GM12892 (cell line): ENCODE data around the gene CFHR3.
A peak's percentile ranks its signal among the peaks of the same experiment; 100 is the strongest.
"Not testable (repeated sequence)": the region's sequence is repeated elsewhere in the genome, so short reads cannot be mapped to it uniquely, and the experiment has no call there.

Experiments used
- DNase-seq: peaks from one replicate; pipeline ENCODE4 v3.0.0; 2011; ENCODE audit not compliant: insufficient read length
- FAIRE-seq: peaks from 2 replicates; lab custom pipeline; 2011; peaks lifted over from hg19 to GRCh38; lab: Jason Lieb, UNC
- POLR2A ChIP-seq: IDR thresholded peaks from 2 replicates; pipeline ENCODE4 v1.6.1; 2011; ENCODE audit warnings: low read depth, low read length, control low read depth
- POLR2AphosphoS5 ChIP-seq: IDR thresholded peaks from 2 replicates; pipeline ENCODE4 v1.6.1; 2011; ENCODE audit warnings: low read depth, low read length, control low read depth
- TAF1 ChIP-seq: IDR thresholded peaks from 2 replicates; pipeline ENCODE4 v1.6.1; 2011; ENCODE audit warnings: low read depth, mild to moderate bottlenecking, control low read depth, low read length, borderline replicate concordance

Gene CFHR3

GRCh38 chr1:196797891-196798290, 23.3 kb downstream of the CFHR3 start:
- no peak for FAIRE-seq
- TF ChIP-seq POLR2A (no peak), TAF1 (no peak), POLR2AphosphoS5 (no peak)
- DNase-seq: no peak

GRCh38 chr1:196801920-196802319, 27.3 kb downstream of the CFHR3 start:
- DNase-seq, FAIRE-seq: not testable (repeated sequence)

- FAIRE-seq (no peak), DNase-seq (no peak)
- TF ChIP-seq POLR2AphosphoS5 (no peak), POLR2A (no peak), TAF1 (no peak)
Observed at GRCh38 chr1:196808529-196809235, 34.0 kb downstream of the CFHR3 start.

- not testable (repeated sequence) for FAIRE-seq, DNase-seq
Observed at GRCh38 chr1:196817442-196817841, 42.8 kb downstream of the CFHR3 start.

GRCh38 chr1:196819531-196819930, 44.9 kb downstream of the CFHR3 start, which contains the start of gene CFHR1:
Gene CFHR1, plus strand, starts transcription at chr1:196819731. Its CDS starts 114 bp downstream, at chr1:196819845.
- not testable (repeated sequence) for FAIRE-seq, DNase-seq

- FAIRE-seq: peak; percentile 85
- DNase-seq: not testable (repeated sequence)
Observed at GRCh38 chr1:196827860-196828259, 53.2 kb downstream of the CFHR3 start.
